BE2C (cell line): ENCODE results near the gene SKIL.

Source experiments
- DNase-seq: peaks from one replicate; pipeline ENCODE4 v3.0.0-alpha.2; 2020
- H3K27me3 ChIP-seq: fragments of 250-450 bp; sonication (Bioruptor Pico); 2 replicates; pipeline ENCODE4 v1.5.1; 2020; ENCODE audit warnings: mild to moderate bottlenecking
- H3K36me3 ChIP-seq: fragments of 250-450 bp; sonication (Bioruptor Pico); 2 replicates; pipeline ENCODE4 v1.5.1; 2020; ENCODE audit warnings: mild to moderate bottlenecking
- H3K4me1 ChIP-seq: fragments of 250-450 bp; sonication (Bioruptor Pico); 2 replicates; pipeline ENCODE4 v1.5.1; 2020
- H3K4me3 ChIP-seq: 2 replicates; pipeline ENCODE4 v1.5.1; 2011; ENCODE audit warnings: low read depth, low read length
- H3K9me3 ChIP-seq: fragments of 250-450 bp; sonication (Bioruptor Pico); 2 replicates; pipeline ENCODE4 v1.5.1; 2020
- TF ChIP-seq, protein P1 (sequence below): IDR thresholded peaks from 2 replicates; pipeline ENCODE4 v1.5.1; 2012; ENCODE audit warnings: mild to moderate bottlenecking, low read depth, low read length

Gene SKIL

DNA sequence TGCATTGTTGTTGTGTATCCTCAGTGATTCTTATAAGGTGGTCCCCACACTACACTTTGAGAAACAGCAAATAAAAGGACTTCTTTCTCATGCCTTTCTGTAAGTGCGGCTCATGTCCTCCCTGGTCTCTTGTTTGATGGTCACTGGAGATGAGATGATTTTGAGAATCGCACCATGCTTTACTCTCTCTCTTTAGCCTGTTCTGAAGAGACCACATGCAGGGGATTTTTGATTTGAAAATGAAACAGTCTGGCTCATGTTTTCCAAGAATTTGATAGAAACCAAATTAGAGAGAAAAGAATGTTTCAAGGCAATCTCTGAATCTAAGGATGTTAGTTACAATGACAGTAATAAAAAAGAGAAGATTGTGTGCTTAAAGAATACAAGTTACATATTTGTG is 79.2 kb downstream of the SKIL start:
- Histone ChIP-seq H3K9me3 (no peaks in the 10 kb centered on the region), H3K4me3 (no peak overlapping the region), H3K36me3 (no peaks in the 10 kb centered on the region), H3K27me3 (no peaks in the 10 kb centered on the region), H3K4me1 (no peaks in the 10 kb centered on the region)
- DNase-seq: no peak
- TF ChIP-seq, protein P1, sequence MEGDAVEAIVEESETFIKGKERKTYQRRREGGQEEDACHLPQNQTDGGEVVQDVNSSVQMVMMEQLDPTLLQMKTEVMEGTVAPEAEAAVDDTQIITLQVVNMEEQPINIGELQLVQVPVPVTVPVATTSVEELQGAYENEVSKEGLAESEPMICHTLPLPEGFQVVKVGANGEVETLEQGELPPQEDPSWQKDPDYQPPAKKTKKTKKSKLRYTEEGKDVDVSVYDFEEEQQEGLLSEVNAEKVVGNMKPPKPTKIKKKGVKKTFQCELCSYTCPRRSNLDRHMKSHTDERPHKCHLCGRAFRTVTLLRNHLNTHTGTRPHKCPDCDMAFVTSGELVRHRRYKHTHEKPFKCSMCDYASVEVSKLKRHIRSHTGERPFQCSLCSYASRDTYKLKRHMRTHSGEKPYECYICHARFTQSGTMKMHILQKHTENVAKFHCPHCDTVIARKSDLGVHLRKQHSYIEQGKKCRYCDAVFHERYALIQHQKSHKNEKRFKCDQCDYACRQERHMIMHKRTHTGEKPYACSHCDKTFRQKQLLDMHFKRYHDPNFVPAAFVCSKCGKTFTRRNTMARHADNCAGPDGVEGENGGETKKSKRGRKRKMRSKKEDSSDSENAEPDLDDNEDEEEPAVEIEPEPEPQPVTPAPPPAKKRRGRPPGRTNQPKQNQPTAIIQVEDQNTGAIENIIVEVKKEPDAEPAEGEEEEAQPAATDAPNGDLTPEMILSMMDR: no peak

DNA sequence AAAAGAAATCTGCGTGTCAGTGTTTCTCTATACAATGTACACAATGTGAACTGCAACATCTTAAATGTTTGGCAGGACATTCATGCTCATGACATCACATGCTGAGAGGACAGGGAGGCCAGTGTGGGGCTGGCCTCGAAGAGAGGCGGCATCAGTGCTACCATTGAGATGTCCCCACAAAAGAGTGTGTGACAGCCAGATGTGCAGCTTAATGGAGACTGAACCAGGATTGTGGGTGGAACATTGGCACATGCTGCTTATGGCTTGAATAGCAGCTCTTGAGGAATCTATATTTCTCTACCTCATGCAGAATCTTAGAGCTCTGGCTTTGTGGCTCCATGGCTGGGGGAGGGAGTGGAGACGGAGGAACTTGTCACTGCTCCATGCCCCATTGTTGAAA is 79.7 kb downstream of the SKIL start:
- H3K4me1 ChIP-seq: no peaks in the 10 kb centered on the region
- H3K4me3 ChIP-seq: no peak overlapping the region
- no peaks in the 10 kb centered on the region for H3K36me3 ChIP-seq
- no peak for DNase-seq
- TF ChIP-seq, protein P1: no peak
- no peaks in the 10 kb centered on the region for H3K9me3 ChIP-seq
- H3K27me3 ChIP-seq: no peaks in the 10 kb centered on the region

DNA sequence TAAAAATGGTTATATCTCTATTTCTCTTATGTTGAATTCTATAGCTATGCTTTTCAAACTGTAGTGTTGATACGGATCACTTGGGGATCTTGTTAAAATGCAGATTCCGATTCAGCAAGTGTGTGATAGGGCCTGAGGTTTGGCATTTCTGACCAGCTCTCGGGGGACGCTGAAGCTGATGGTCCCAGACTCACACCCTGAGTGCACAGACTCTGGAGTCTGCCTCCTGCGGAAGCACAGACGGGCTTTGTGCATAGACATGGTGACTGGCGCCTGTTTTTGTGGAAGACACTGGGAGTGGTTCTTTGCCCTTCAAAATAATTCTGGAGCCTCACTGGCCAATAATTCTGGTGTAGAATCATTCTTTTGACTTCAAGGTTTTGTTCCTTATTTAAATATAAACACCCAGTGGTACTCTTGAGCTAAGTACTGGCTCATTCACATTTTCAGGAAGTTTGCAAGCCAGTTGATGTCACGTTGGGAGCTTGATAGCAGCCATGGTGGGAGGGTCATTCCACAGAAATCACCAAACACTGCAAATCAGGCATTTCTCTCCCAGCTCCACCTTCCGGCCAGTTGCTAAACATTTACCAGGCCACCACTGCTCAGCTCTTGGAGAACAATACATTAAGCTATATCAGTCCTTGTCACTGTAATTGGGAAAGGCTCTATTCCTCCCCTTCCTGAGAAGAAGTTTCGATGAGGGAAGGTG is 80.3 kb downstream of the SKIL start:
- H3K27me3 ChIP-seq: no peaks in the 10 kb centered on the region
- H3K4me1 ChIP-seq: no peaks in the 10 kb centered on the region
- TF ChIP-seq, protein P1: no peak
- H3K9me3 ChIP-seq: no peaks in the 10 kb centered on the region
- DNase-seq: no peak
- H3K4me3 ChIP-seq: no peak overlapping the region
- H3K36me3 ChIP-seq: no peaks in the 10 kb centered on the region

DNA sequence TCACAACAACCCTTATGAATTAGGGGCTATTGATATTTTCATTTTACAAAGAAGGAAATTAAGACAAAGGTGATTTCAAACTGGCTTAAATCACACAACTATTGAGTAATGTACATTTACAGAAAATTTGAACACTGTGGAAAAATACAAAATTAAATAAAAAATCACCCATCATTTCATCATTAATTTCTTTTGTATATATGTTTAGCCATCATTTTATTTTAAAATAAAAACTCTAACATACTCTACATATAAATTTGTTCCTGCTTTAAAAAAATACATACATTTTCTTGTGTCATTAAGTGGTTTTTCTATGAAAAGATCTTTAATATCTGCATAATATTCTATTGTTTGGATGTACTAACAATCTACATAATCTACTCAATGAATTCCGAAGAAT is 81.3 kb downstream of the SKIL start:
- DNase-seq: no peak
- no peaks in the 10 kb centered on the region for H3K36me3 ChIP-seq
- H3K27me3 ChIP-seq: no peaks in the 10 kb centered on the region
- no peaks in the 10 kb centered on the region for H3K9me3 ChIP-seq
- H3K4me1 ChIP-seq: no peaks in the 10 kb centered on the region
- TF ChIP-seq, protein P1: no peak
- H3K4me3 ChIP-seq: no peak overlapping the region

DNA sequence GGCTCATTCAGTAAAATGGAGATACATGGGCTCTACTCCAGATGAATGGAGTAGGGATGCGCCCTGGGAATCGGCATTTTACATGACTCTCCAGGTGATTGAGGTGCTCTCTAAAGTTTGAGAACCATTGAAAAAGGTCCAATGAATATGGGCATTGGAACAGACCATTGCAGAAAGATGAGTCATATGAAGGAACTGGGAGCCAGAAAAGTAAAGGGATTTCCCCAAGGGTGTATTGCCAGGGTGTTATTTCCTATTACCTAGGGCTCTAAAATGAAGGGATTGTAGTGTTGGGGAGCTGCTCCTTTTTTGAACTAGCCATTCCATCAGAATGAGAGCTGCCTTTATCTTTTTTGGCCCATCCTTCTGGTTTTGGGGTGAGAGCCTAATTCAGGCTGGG is 82.8 kb downstream of the SKIL start:
- H3K9me3 ChIP-seq: no peaks in the 10 kb centered on the region
- TF ChIP-seq, protein P1: no peak
- DNase-seq: no peak
- no peaks in the 10 kb centered on the region for H3K27me3 ChIP-seq
- no peaks in the 10 kb centered on the region for H3K36me3 ChIP-seq
- H3K4me1 ChIP-seq: no peaks in the 10 kb centered on the region
- H3K4me3 ChIP-seq: no peak overlapping the region

DNA sequence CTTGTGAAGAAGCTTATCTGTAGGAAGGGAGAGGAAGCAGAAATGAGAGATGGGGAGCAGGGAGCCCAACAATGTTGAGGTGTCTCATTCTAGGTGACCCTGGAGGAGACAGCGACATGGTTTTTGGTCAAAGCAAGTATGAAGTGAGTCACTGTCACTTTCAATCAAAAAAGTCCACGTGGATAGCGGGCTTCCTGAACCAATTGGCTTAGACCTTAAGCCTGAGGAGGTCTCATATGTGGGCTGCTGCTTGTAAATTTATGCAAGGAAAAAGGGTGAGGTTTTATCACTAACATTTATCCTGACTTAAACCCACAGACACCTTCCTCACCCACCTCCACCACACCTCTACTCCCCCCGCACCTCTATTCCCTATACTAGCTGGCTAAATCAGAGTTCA is 83.9 kb downstream of the SKIL start:
- TF ChIP-seq, protein P1: no peak
- H3K9me3 ChIP-seq: no peaks in the 10 kb centered on the region
- 0 out of 2 replicates have a peak, but pooled peaks cover 3% of the 10 kb centered on the region for H3K36me3 ChIP-seq
- DNase-seq: no peak
- H3K27me3 ChIP-seq: no peaks in the 10 kb centered on the region
- no peaks in the 10 kb centered on the region for H3K4me1 ChIP-seq
- no peak overlapping the region for H3K4me3 ChIP-seq
